Prostate gland (tissue), 2 donors: Measurements from ENCODE around the gene RYR3.

Experiments
- POLR2A ChIP-seq: fragments of 450-650 bp; IDR thresholded peaks from one replicate; pipeline ENCODE4 v1.6.1; 2016; ENCODE audit warnings: antibody characterized with exemption, mild to moderate bottlenecking
- POLR2AphosphoS5 ChIP-seq: sonication (generic); formaldehyde crosslinking; IDR thresholded peaks from one replicate; pipeline ENCODE4 v1.6.1; 2017; ENCODE audit warnings: antibody characterized with exemption
- TF ChIP-seq, protein P1 (sequence below), 4 experiments: fragments of 200-600 bp in 2 of 4; fragments of 450-650 bp in 2 of 4; sonication (generic) in 2 of 4; IDR thresholded peaks; 1 replicate in 3 of 4; 2 replicates in 1 of 4; pipeline ENCODE4 v1.5.1; 2016 to 2019; ENCODE audit warnings: antibody characterized with exemption in 4 of 4, mild to moderate bottlenecking in 2 of 4, moderate library complexity in 2 of 4

DNA sequence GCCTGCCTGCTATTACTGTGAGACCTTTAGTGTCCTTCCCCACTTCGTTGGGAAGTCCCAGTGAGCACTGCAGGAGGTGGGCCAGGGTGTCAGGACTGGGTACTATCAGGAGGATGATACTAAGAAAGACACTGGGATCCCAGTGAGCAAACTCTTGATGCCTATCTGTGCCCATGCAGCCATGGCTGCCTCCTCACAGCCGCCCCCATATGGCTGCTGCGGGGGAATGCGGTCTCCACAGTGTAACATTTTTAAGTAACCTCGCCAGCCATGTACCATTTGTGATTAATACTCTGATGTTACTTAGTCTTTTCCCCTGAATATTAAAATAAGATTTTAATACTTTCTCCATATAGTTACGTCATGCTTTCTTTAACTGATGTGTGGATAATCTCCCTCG lies 312.2 kb downstream of the RYR3 start:
- TF ChIP-seq POLR2AphosphoS5 (no peak), POLR2A (no peak)
- TF ChIP-seq, protein P1, sequence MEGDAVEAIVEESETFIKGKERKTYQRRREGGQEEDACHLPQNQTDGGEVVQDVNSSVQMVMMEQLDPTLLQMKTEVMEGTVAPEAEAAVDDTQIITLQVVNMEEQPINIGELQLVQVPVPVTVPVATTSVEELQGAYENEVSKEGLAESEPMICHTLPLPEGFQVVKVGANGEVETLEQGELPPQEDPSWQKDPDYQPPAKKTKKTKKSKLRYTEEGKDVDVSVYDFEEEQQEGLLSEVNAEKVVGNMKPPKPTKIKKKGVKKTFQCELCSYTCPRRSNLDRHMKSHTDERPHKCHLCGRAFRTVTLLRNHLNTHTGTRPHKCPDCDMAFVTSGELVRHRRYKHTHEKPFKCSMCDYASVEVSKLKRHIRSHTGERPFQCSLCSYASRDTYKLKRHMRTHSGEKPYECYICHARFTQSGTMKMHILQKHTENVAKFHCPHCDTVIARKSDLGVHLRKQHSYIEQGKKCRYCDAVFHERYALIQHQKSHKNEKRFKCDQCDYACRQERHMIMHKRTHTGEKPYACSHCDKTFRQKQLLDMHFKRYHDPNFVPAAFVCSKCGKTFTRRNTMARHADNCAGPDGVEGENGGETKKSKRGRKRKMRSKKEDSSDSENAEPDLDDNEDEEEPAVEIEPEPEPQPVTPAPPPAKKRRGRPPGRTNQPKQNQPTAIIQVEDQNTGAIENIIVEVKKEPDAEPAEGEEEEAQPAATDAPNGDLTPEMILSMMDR (IDR thresholded peaks at IDR 0.05) = no peak
